Measurements from ENCODE around the gene TVP23C. TPM values are rescaled to one million over a fixed set of nuclear protein-coding genes. Genes with fewer than 3 reads are reported as not detected.
A peak's percentile ranks its signal among the peaks of the same experiment; 100 is the strongest.

Gene TVP23C
- polyA plus RNA-seq, 3 donors, result 10.0 to 18.7 (median 15.3) TPM

DNA sequence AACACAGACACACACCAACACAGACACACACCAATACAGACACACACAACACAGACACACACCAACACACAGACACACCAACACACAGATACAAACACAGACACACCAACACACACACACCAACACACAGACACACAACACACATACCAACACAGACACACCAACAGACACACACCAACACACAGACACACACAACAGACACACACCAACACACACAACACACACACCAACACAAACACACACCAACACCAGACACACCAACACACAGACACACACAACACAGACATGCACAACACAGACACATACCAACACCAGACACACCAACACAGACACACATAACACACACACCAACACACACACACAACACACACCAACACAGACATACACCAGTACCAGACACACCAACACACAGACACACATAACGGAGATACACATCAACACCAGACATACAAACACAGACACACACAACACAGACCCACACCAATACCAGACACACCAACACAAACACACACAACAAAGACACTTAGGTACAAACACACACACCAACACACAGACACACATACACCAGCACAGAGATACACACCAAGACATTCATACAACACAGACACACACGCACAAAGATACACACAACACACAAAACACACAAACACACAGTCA lies 98.1 kb downstream of the TVP23C start:
- DNase-seq, result no peak

DNA sequence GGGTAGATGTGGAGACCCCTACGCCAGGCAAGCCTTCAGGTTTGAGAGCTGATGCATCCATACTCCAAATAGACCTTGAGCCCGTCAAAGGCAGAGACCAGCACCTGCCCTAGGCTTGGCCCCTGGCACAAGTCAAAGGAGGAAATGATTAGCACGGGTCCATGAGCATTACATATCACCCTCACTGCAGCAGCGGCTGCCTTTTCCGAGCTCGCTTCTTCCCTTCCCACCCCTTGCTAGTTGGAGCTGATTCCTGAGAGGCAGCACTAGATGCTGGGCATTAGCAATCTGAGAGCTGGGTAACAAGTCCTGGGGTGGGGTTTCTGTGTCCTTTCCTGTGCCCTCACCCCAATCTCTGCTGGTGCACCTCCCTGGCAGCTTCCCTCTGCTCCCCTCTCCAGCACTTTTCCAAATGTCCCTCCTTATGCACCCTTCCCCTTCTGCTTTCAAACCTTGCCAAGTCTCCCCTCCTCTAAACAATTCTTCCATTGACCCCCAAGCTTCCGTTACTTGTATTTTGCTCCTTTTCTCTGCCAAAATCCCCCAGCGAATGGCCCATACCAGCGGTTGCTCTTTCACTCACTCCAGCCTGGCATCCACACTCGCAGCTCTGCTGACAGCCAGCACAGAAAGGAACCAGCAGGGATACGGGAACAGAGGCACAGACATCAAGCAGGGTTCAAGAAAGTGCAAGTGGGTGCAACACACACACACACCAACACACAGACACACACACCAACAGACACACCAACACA lies 98.9 kb downstream of the TVP23C start:
- no peak for DNase-seq

DNA sequence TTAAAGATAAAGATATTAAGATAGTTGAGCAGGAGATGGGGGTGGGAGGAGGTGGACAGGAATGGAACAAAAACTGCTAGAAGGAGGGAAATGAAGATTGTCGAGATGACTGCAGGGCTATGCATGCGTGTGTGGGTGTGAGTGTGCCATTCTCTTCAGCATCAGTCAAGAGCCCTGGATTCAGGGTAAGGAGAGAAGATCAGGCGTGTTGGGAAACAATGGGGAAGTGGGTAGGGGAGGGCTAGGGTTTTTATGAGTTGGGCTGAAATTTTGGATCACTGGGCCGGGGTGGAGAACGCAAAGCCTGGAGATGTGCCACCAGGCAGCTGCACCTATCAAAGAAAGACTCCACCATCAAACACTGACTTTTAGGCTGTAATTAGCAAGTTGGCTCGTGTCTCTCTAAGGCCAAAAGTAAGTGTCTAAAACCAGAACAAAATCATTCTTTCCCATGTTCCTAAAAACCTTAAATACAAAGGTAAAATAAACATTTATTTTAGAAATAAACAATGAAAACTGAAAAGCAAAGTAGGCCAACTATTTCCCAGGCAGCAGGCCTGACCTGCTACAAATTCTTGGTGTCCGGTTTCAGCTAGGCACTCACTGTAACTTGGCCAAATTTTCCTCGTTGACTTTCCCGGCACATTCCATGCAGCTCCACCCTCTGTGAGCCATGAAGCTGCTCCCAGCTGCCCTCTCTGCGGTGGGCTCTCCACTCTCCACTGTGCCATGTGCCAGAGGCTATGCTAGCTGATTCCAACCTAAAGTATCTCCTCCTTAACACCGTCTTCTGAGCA lies 100.1 kb downstream of the TVP23C start:
- DNase-seq, result peak; percentile 62

- DNase-seq, result no peak
These were observed 105.6 kb downstream of the TVP23C start for GRCh38 chr17:15457723-15458094.

DNA sequence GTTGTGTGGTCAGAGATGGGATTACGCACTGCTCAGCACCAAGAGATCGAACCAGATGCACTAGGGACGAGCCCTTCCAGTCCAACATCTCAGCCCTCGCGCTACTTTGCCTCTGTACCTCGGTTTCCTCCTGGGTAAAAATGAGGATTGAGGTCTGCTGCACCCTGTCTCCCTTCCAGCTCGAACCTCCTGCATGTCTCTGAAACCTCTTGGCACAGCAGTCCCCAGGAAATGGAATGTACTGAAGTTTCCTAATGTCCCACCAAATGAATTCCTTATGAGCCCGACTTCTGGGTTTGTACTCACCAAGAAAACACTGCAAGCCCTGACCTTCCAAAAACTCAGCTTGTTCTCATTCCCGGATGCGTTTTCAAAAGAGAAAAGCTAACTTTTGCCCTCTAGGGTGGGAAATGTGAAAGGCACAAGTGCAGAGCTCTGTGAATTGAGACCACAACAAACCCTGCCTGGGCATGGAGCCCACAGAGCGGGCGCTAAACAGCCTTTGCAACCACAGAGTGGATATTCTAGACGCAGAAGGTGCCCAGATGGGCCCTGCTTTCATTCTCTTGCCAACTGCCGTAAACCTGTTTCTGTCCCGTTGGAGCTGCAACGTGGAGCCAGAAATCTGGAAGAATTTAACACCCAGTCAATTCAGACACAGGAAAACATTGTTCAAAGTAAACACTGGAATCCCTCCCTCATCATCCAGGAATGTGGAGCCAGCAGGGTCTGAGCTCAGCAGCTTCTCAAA lies 106.1 kb downstream of the TVP23C start:
- no peak for DNase-seq

DNA sequence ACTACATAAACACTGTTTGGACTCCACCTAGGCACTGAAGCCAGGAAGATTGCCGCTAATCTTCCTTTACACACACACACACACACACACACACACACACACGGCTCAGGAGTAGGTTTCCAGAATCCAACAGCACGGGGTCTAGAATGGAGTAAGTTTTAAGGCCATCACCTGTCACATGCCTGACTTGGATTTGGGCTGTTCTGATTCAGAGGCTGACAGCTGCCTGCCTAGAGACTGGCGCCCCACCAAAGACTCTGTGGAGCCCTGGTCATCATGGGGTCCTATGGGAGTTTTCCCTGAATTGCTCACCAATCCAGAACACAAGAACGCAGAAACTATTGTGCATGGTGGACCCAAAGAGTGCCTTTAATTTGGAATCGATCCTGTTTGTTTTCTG lies 106.8 kb downstream of the TVP23C start:
- DNase-seq, result no peak

DNA sequence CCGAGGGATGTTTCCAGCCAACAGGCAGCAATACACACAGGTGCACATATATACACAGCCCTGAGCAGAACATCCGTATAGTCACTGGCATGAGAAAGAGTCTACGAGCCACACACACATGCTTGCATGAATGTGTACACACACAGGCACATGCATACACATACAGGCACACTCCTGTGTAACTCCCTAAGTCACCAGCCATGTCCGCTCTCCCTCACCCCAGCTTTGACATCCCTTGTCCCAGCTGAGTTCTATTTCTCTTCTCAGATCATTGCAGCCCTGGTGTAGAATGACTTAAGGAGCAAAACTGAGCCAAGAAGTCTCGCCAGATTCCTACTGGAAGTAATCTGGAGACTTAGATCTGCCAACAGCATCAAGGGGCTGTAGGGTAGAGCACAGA lies 108.9 kb downstream of the TVP23C start:
- DNase-seq, result no peak

DNA sequence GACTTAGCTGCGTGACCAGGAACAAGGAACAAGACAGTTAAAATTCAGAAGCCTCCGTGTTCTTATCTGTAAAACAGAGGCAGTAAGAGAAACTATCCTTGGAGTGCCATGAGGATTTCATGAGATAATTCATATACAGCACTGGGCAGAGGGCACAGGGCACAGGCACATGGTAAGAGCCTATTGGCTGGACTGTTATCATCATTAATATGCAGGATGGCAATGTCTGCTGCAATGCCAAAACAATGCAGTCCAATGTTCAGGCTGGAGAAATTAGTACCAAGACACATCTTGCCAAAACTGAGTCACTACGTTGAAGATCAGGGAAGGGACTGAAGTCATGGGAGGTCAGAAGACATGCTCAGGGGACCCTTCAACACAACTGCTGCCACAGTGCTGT lies 109.5 kb downstream of the TVP23C start:
- DNase-seq, result no peak

- no peak for DNase-seq
These were observed 110.0 kb downstream of the TVP23C start for GRCh38 chr17:15453246-15453645.

GRCh38 chr17:15452746-15453145 lies 110.5 kb downstream of the TVP23C start:
- no peak for DNase-seq

Other genes starting within 250 kb of the TVP23C start
- 1 to 10 TPM; 1.0 to 2.3 (median 1.8) TPM for gene TEKT3, start 221.9 kb downstream of the TVP23C start, polyA plus RNA-seq (ENCODE audit: insufficient read length in 3 of 3)
- gene CDRT4, start 95.9 kb downstream of the TVP23C start, polyA plus RNA-seq (ENCODE audit: insufficient read length in 3 of 3), result 10 to 100 TPM in 1 of 3 donors, 1 to 10 TPM in 2; 3.4 to 15.2 (median 7.8) TPM
- gene FBXW10B, start 56.2 kb upstream of the TVP23C start, polyA plus RNA-seq (ENCODE audit: insufficient read length in 3 of 3), result 1 to 10 TPM in 2 of 3 donors, under 1 TPM in 1; 0.74 to 2.1 (median 1.1) TPM
- gene TRIM16, start 120.8 kb upstream of the TVP23C start, polyA plus RNA-seq (ENCODE audit: insufficient read length in 3 of 3), result 10 to 100 TPM; 22.3 to 26.7 (median 23.3) TPM
- gene ZNF286A, start 136.3 kb upstream of the TVP23C start, polyA plus RNA-seq (ENCODE audit: insufficient read length in 3 of 3), result 10 to 100 TPM; 35.0 to 48.8 (median 41.5) TPM
- gene TBC1D26, start 168.8 kb upstream of the TVP23C start, polyA plus RNA-seq (ENCODE audit: insufficient read length in 3 of 3), result 1 to 10 TPM in 2 of 3 donors, under 1 TPM in 1; 0.44 to 1.8 (median 1.0) TPM